ENCODE measurements around the gene PRRC2A.

Gene PRRC2A

GRCh38 chr6:31579546-31580437, 40.7 kb upstream of the PRRC2A start:
- H3K4me3 ChIP-seq (ENCODE audit: low read depth, low read length): no peak overlapping the region
- no peak for DNase-seq
- H4K8ac ChIP-seq (ENCODE audit: low read depth, low read length): no peak overlapping the region
- H2AK5ac ChIP-seq (ENCODE audit: low read length): peak overlapping the region; percentile 3
- H3K36me3 ChIP-seq (ENCODE audit: control insufficient read depth in 1 of 2, insufficient read depth in 2 of 2, low read length in 2 of 2): no peaks in the 10 kb centered on the region
- H3K79me2 ChIP-seq (ENCODE audit: control insufficient read depth, insufficient read depth, low read length, poor library complexity): peaks cover 6% of the 10 kb centered on the region
- no peak overlapping the region for H3K14ac ChIP-seq (ENCODE audit: low read length)
- H3K9me3 ChIP-seq (ENCODE audit: insufficient read depth, low read depth, low read length): no peaks in the 10 kb centered on the region
- peaks cover 39% of the 10 kb centered on the region for H3K79me1 ChIP-seq (ENCODE audit: low read length)
- peaks cover 47 to 53% of the 10 kb centered on the region in 2 experiments for H3K4me1 ChIP-seq (ENCODE audit: control insufficient read depth in 1 of 2, insufficient read depth in 2 of 2, low read length in 2 of 2)
- no CpG with 5 or more reads among the region's 8 CpGs for WGBS (ENCODE audit: extremely low coverage, insufficient coverage, insufficient read length)
- no peak overlapping the region for H3K23ac ChIP-seq (ENCODE audit: low read length)
- peak overlapping the region; percentile 63 for H3K4me2 ChIP-seq (ENCODE audit: low read length)
- H2BK5ac ChIP-seq (ENCODE audit: low read depth, low read length, poor library complexity): no peak overlapping the region
- peak overlapping the region; percentile 94 for H2BK12ac ChIP-seq (ENCODE audit: low read length)
- H2AFZ ChIP-seq (ENCODE audit: insufficient read depth, low read length, poor library complexity): no peak overlapping the region
- no peak overlapping the region for H3K27ac ChIP-seq (ENCODE audit: low read depth, low read length)
- H2BK120ac ChIP-seq (ENCODE audit: insufficient read depth, low read length, poor library complexity): no peak overlapping the region
- no peak overlapping the region for H3K18ac ChIP-seq (ENCODE audit: low read length)
- peak overlapping the region; percentile 31 for H4K91ac ChIP-seq (ENCODE audit: low read depth, low read length)
- no peaks in the 10 kb centered on the region for H3K27me3 ChIP-seq (ENCODE audit: insufficient read depth, low read length)
- no peak overlapping the region for H3K4ac ChIP-seq (ENCODE audit: low read depth, low read length)
- H4K12ac ChIP-seq (ENCODE audit: low read depth, low read length): no peak overlapping the region
- no peak overlapping the region for H3K9ac ChIP-seq (ENCODE audit: low read length)

DNA sequence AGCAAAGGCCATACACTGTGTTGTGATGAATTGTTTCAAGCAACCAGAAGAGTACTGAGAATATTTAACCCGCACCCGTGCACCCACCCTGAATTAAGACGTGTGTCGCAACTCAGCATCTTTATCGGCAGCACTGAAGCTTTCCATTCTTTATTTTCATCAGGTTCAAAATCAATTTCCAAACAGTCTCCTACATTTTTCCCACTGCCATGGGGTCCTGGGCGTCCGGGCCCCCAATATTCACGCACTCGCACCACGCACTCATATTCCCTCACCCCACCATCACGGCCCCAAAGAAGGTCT, 40.1 kb upstream of the PRRC2A start:
- Histone ChIP-seq H2AK5ac (ENCODE audit: low read length) (peak overlapping the region; percentile 77), H3K79me1 (ENCODE audit: low read length) (peaks cover 34% of the 10 kb centered on the region)
- WGBS (ENCODE audit: extremely low coverage, insufficient coverage, insufficient read length): no CpG with 5 or more reads among the region's 11 CpGs

DNA sequence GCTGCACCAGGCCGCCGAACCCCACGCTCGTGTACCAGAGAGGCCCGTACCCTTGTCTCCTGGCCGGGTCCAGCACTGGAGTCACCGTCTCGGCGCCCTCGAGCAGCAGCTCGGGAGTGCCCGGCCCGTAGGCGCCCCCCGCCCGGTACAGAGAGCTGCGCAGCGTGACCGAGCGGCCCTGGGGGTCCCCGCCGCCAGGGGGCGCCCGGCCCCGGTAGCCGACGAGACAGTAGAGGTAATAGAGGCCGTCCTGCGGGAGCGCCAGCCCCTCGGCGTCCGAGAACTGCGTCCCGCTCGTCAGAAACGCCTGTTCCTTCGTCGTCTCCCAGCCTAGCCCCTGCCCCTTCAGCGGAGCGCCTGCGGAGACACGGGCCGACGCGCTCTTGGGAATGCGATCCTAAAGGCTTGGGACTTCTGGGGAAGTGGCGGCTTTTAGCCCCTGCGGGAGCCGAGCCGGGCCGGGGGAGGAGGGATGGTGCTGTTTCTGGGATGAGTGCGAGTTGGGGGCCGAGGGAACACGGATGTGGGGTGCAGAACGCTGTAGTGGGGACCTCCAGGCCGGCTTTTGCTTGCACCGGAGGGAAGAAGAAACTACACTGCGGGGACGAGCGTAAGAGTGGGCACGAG, 39.6 kb upstream of the PRRC2A start:
- peak; percentile 57 to 76 for DNase-seq
- peak overlapping the region; percentile 73 for H4K12ac ChIP-seq (ENCODE audit: low read depth, low read length)
- peak overlapping the region; percentile 77 for H2AK5ac ChIP-seq (ENCODE audit: low read length)
- H3K18ac ChIP-seq (ENCODE audit: low read length): peak overlapping the region; percentile 86
- peak overlapping the region; percentile 95 for H4K8ac ChIP-seq (ENCODE audit: low read depth, low read length)
- WGBS (ENCODE audit: extremely low coverage, insufficient coverage, insufficient read length): no CpG with 5 or more reads among the region's 62 CpGs
- peak overlapping the region; percentile 70 for H3K9ac ChIP-seq (ENCODE audit: low read length)
- H3K4me1 ChIP-seq (ENCODE audit: control insufficient read depth in 1 of 2, insufficient read depth in 2 of 2, low read length in 2 of 2): peaks cover 36 to 42% of the 10 kb centered on the region in 2 experiments
- peak overlapping the region; percentile 87 for H4K91ac ChIP-seq (ENCODE audit: low read depth, low read length)
- no peaks in the 10 kb centered on the region for H3K27me3 ChIP-seq (ENCODE audit: insufficient read depth, low read length)
- peak overlapping the region; percentile 62 for H3K4ac ChIP-seq (ENCODE audit: low read depth, low read length)
- H3K14ac ChIP-seq (ENCODE audit: low read length): peak overlapping the region; percentile 83
- peak overlapping the region; percentile 77 for H3K4me3 ChIP-seq (ENCODE audit: low read depth, low read length)
- peaks cover 6% of the 10 kb centered on the region for H3K79me2 ChIP-seq (ENCODE audit: control insufficient read depth, insufficient read depth, low read length, poor library complexity)
- peaks cover 30% of the 10 kb centered on the region for H3K79me1 ChIP-seq (ENCODE audit: low read length)
- peak overlapping the region; percentile 94 for H2BK12ac ChIP-seq (ENCODE audit: low read length)
- no peaks in the 10 kb centered on the region for H3K36me3 ChIP-seq (ENCODE audit: control insufficient read depth in 1 of 2, insufficient read depth in 2 of 2, low read length in 2 of 2)
- H3K27ac ChIP-seq (ENCODE audit: low read depth, low read length): peak overlapping the region; percentile 15
- H2BK5ac ChIP-seq (ENCODE audit: low read depth, low read length, poor library complexity): peak overlapping the region; percentile 29
- no peaks in the 10 kb centered on the region for H3K9me3 ChIP-seq (ENCODE audit: insufficient read depth, low read depth, low read length)
- peak overlapping the region; percentile 63 for H3K4me2 ChIP-seq (ENCODE audit: low read length)
- peak overlapping the region; percentile 93 for H2AFZ ChIP-seq (ENCODE audit: insufficient read depth, low read length, poor library complexity)
- no peak overlapping the region for H3K23ac ChIP-seq (ENCODE audit: low read length)
- H2BK120ac ChIP-seq (ENCODE audit: insufficient read depth, low read length, poor library complexity): peak overlapping the region; percentile 88

More for the DNA sequence above, 40.1 kb upstream of the PRRC2A start:
- Histone ChIP-seq H2BK12ac (ENCODE audit: low read length) (peak overlapping the region; percentile 94), H3K4me1 (ENCODE audit: control insufficient read depth in 1 of 2, insufficient read depth in 2 of 2, low read length in 2 of 2) (peaks cover 41 to 48% of the 10 kb centered on the region in 2 experiments), H3K4me3 (ENCODE audit: low read depth, low read length) (peak overlapping the region; percentile 57), H4K12ac (ENCODE audit: low read depth, low read length) (peak overlapping the region; percentile 73), H4K91ac (ENCODE audit: low read depth, low read length) (peak overlapping the region; percentile 87), H3K14ac (ENCODE audit: low read length) (peak overlapping the region; percentile 83), H3K27me3 (ENCODE audit: insufficient read depth, low read length) (no peaks in the 10 kb centered on the region), H2AFZ (ENCODE audit: insufficient read depth, low read length, poor library complexity) (peak overlapping the region; percentile 75), H4K8ac (ENCODE audit: low read depth, low read length) (peak overlapping the region; percentile 90), H2BK5ac (ENCODE audit: low read depth, low read length, poor library complexity) (peak overlapping the region; percentile 13), H3K9ac (ENCODE audit: low read length) (no peak overlapping the region), H3K79me2 (ENCODE audit: control insufficient read depth, insufficient read depth, low read length, poor library complexity) (peaks cover 6% of the 10 kb centered on the region), H3K36me3 (ENCODE audit: control insufficient read depth in 1 of 2, insufficient read depth in 2 of 2, low read length in 2 of 2) (no peaks in the 10 kb centered on the region), H3K9me3 (ENCODE audit: insufficient read depth, low read depth, low read length) (no peaks in the 10 kb centered on the region), H3K18ac (ENCODE audit: low read length) (peak overlapping the region; percentile 86), H3K4me2 (ENCODE audit: low read length) (peak overlapping the region; percentile 63), H3K4ac (ENCODE audit: low read depth, low read length) (peak overlapping the region; percentile 62), H2BK120ac (ENCODE audit: insufficient read depth, low read length, poor library complexity) (peak overlapping the region; percentile 88), H3K23ac (ENCODE audit: low read length) (no peak overlapping the region), H3K27ac (ENCODE audit: low read depth, low read length) (no peak overlapping the region)
- DNase-seq: no peak

DNA sequence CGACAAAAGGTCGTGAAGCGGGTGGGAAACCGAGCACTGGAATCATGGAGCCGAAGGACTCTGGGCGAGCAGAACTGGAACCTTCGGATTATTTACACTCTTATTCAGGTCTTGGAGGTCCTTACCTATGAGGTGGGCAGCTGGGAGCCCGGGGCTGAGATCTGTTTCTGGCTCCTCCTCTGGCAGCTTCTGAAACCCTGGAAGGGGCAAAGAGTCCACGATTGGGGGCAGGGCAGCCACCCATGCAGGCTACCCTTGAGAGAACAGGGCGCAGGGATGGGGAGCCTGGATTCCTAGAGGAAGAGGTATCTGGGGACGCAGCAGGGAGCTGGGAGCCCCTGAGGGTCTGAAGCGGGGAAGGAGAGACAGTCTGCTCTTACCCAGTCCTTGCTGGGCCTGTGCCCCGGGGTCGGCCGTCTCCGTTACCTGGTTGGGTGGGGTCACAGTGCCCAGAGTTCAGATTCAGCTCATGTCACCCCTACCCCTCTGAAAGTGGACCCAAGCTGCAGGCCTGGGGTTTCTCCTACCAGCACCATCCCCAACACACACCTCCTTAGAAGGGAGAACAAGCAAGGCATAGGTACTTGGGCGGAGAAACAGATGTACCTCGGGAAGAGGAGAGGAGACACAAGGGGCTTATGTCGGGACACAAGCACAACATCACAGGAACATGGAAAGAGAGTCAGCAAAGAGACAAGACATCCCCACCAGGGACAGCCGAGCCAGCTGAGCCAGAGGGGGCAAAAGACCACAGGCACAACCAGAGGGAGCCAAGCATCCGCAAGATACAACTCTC, 38.9 kb upstream of the PRRC2A start:
- Histone ChIP-seq H3K79me2 (ENCODE audit: control insufficient read depth, insufficient read depth, low read length, poor library complexity) (peaks cover 6% of the 10 kb centered on the region), H2BK120ac (ENCODE audit: insufficient read depth, low read length, poor library complexity) (peak overlapping the region; percentile 75), H4K8ac (ENCODE audit: low read depth, low read length) (peak overlapping the region; percentile 95), H3K4ac (ENCODE audit: low read depth, low read length) (peak overlapping the region; percentile 29), H4K91ac (ENCODE audit: low read depth, low read length) (peak overlapping the region; percentile 87), H2AK5ac (ENCODE audit: low read length) (peak overlapping the region; percentile 33), H3K14ac (ENCODE audit: low read length) (peak overlapping the region; percentile 80), H3K23ac (ENCODE audit: low read length) (no peak overlapping the region), H3K9ac (ENCODE audit: low read length) (peak overlapping the region; percentile 70), H3K79me1 (ENCODE audit: low read length) (peaks cover 30% of the 10 kb centered on the region), H3K4me1 (ENCODE audit: control insufficient read depth in 1 of 2, insufficient read depth in 2 of 2, low read length in 2 of 2) (peaks cover 31 to 37% of the 10 kb centered on the region in 2 experiments), H3K18ac (ENCODE audit: low read length) (peak overlapping the region; percentile 54), H3K27me3 (ENCODE audit: insufficient read depth, low read length) (no peaks in the 10 kb centered on the region), H3K4me2 (ENCODE audit: low read length) (peak overlapping the region; percentile 63), H3K36me3 (ENCODE audit: control insufficient read depth in 1 of 2, insufficient read depth in 2 of 2, low read length in 2 of 2) (no peaks in the 10 kb centered on the region), H2BK12ac (ENCODE audit: low read length) (no peak overlapping the region), H3K4me3 (ENCODE audit: low read depth, low read length) (peak overlapping the region; percentile 77), H3K9me3 (ENCODE audit: insufficient read depth, low read depth, low read length) (no peaks in the 10 kb centered on the region), H2BK5ac (ENCODE audit: low read depth, low read length, poor library complexity) (no peak overlapping the region), H3K27ac (ENCODE audit: low read depth, low read length) (peak overlapping the region; percentile 15), H2AFZ (ENCODE audit: insufficient read depth, low read length, poor library complexity) (peak overlapping the region; percentile 93), H4K12ac (ENCODE audit: low read depth, low read length) (peak overlapping the region; percentile 72)
- no peak for DNase-seq
- WGBS (ENCODE audit: extremely low coverage, insufficient coverage, insufficient read length): no CpG with 5 or more reads among the region's 21 CpGs

All from trophoblast cell (in vitro differentiated cells and primary cell).